ENCODE data around the gene LRRC2.

- TF ChIP-seq CTCF (IDR thresholded peaks at IDR 0.05) = no peak
- no peak for TF ChIP-seq REST (IDR thresholded peaks at IDR 0.05; ENCODE audit: insufficient read depth in 1 of 2, low read depth in 2 of 2, low read length in 1 of 2)
Measured at GRCh38 chr3:46559091-46559704, 6.9 kb downstream of the LRRC2 start.

Data from Panc1 (cell line).